ENCODE measurements around the gene IMMP2L. TPM values are rescaled to one million over a fixed set of nuclear protein-coding genes. Genes with fewer than 3 reads are reported as not detected.
"Not testable (repeated sequence)": the region's sequence is repeated elsewhere in the genome, so short reads cannot be mapped to it uniquely, and the experiment has no call there.

The IMMP2L gene
- 16.7 TPM for total RNA-seq
- long read RNA-seq, partial matches to known transcripts: 0 of 9 reads
- long read RNA-seq, other reads (novel, unspliced or antisense): 9 of 9 reads

- DNase-seq (ENCODE audit: low spot score): peak; percentile 95
- intact Hi-C loops (cut with DNase I): no loop called here
Observed at GRCh38 chr7:111561904-111562732, at the start of gene IMMP2L. Gene IMMP2L, minus strand, starts transcription at chr7:111562492.

- intact Hi-C loops (cut with DNase I): not testable (repeated sequence)
Observed at GRCh38 chr7:111609483-111610254, 47.4 kb upstream of the IMMP2L start.

GRCh38 chr7:111607621-111608020 lies 45.3 kb upstream of the IMMP2L start:
- intact Hi-C loops (cut with DNase I): no loop called here
- DNase-seq (ENCODE audit: low spot score): no peak

More at GRCh38 chr7:111609483-111610254, 47.4 kb upstream of the IMMP2L start:
- DNase-seq (ENCODE audit: low spot score): not testable (repeated sequence)

GRCh38 chr7:111605246-111605645 lies 43.0 kb upstream of the IMMP2L start:
- DNase-seq (ENCODE audit: low spot score): no peak
- intact Hi-C loops (cut with DNase I): no loop called here

GRCh38 chr7:111600091-111600490 lies 37.8 kb upstream of the IMMP2L start:
- DNase-seq (ENCODE audit: low spot score): no peak
- intact Hi-C loops (cut with DNase I): no loop called here

GRCh38 chr7:111595780-111596179 lies 33.5 kb upstream of the IMMP2L start:
- DNase-seq (ENCODE audit: low spot score): no peak
- intact Hi-C loops (cut with DNase I): no loop called here

GRCh38 chr7:111594602-111595001 lies 32.3 kb upstream of the IMMP2L start:
- intact Hi-C loops (cut with DNase I): no loop called here

GRCh38 chr7:111593343-111593742 lies 31.1 kb upstream of the IMMP2L start:
- intact Hi-C loops (cut with DNase I): no loop called here
- no peak for DNase-seq (ENCODE audit: low spot score)

More at GRCh38 chr7:111594602-111595001, 32.3 kb upstream of the IMMP2L start:
- no peak for DNase-seq (ENCODE audit: low spot score)

- intact Hi-C loops (cut with DNase I): no loop called here
- DNase-seq (ENCODE audit: low spot score): no peak
Observed at GRCh38 chr7:111588065-111588433, 25.8 kb upstream of the IMMP2L start.

GRCh38 chr7:111587410-111588064 lies 25.2 kb upstream of the IMMP2L start:
- intact Hi-C loops (cut with DNase I): no loop called here
- no peak for DNase-seq (ENCODE audit: low spot score)

- no peak for DNase-seq (ENCODE audit: low spot score)
- intact Hi-C loops (cut with DNase I): no loop called here
Observed at GRCh38 chr7:111586711-111587409, 24.6 kb upstream of the IMMP2L start.

- intact Hi-C loops (cut with DNase I); DNase-seq (ENCODE audit: low spot score): not testable (repeated sequence)
Observed at GRCh38 chr7:111581784-111582488, 19.6 kb upstream of the IMMP2L start.

- intact Hi-C loops (cut with DNase I); DNase-seq (ENCODE audit: low spot score): not testable (repeated sequence)
Observed at GRCh38 chr7:111581207-111581606, 18.9 kb upstream of the IMMP2L start.

GRCh38 chr7:111578754-111579153 lies 16.5 kb upstream of the IMMP2L start:
- intact Hi-C loops (cut with DNase I): no loop called here
- no peak for DNase-seq (ENCODE audit: low spot score)

GRCh38 chr7:111571720-111572119 lies 9.4 kb upstream of the IMMP2L start:
- intact Hi-C loops (cut with DNase I): no loop called here
- DNase-seq (ENCODE audit: low spot score): no peak

- no peak for DNase-seq (ENCODE audit: low spot score)
- intact Hi-C loops (cut with DNase I): no loop called here
Observed at GRCh38 chr7:111568870-111569462, 6.7 kb upstream of the IMMP2L start.

GRCh38 chr7:111568419-111568818 lies 6.1 kb upstream of the IMMP2L start:
- intact Hi-C loops (cut with DNase I): no loop called here
- no peak for DNase-seq (ENCODE audit: low spot score)

GRCh38 chr7:111564078-111564477 lies 1.8 kb upstream of the IMMP2L start:
- DNase-seq (ENCODE audit: low spot score): no peak
- intact Hi-C loops (cut with DNase I): no loop called here

- intact Hi-C loops (cut with DNase I): no loop called here
Observed at GRCh38 chr7:111561654-111561903, 713 bp downstream of the IMMP2L start.

More at GRCh38 chr7:111561654-111561903, 713 bp downstream of the IMMP2L start:
- DNase-seq (ENCODE audit: low spot score): no peak
